ENCODE results near the gene SLC30A10.

DNA sequence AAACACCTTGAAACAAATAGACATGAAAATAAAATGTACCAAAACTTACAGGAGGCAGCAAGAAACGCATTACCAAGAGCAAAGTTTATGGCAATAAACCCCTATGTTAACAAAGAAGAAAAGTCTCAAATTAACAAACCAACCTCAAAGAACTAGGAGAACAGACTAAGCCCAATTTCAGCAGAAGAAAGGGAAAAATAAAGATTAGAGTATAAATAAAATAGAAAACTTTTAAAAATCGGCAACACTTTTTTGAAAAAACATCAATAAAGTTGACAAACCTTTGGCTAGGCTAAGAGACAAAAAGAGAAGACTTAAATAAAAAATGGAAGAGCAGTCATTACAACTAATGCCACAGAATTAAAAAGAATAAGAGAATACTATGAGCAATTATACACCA, 42.7 kb downstream of the SLC30A10 start:
- TF ChIP-seq, protein P1, sequence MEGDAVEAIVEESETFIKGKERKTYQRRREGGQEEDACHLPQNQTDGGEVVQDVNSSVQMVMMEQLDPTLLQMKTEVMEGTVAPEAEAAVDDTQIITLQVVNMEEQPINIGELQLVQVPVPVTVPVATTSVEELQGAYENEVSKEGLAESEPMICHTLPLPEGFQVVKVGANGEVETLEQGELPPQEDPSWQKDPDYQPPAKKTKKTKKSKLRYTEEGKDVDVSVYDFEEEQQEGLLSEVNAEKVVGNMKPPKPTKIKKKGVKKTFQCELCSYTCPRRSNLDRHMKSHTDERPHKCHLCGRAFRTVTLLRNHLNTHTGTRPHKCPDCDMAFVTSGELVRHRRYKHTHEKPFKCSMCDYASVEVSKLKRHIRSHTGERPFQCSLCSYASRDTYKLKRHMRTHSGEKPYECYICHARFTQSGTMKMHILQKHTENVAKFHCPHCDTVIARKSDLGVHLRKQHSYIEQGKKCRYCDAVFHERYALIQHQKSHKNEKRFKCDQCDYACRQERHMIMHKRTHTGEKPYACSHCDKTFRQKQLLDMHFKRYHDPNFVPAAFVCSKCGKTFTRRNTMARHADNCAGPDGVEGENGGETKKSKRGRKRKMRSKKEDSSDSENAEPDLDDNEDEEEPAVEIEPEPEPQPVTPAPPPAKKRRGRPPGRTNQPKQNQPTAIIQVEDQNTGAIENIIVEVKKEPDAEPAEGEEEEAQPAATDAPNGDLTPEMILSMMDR (IDR thresholded peaks at IDR 0.05; ENCODE audit: poor library complexity, severe bottlenecking), result no peak
- TF ChIP-seq POLR2AphosphoS5 (IDR thresholded peaks at IDR 0.05), result no peak

Measured in neural cell (in vitro differentiated cells).